HG03135 (cell line): ENCODE measurements around the gene LITAF.

ENCODE experiments used
- ATAC-seq: cut with Tn5 transposase; IDR thresholded peaks from one replicate; pipeline ENCODE4 v1.9.1; 2021; ENCODE audit warnings: mild to moderate bottlenecking, moderate library complexity; ENCODE audit not compliant: unreplicated experiment

The LITAF gene

GRCh38 chr16:11497851-11498289, 88.8 kb downstream of the LITAF start:
- ATAC-seq, result no peak
